Left cardiac atrium (tissue), 4 donors: Measurements from ENCODE around the gene TNS3. TPM values are rescaled to one million over a fixed set of nuclear protein-coding genes. Genes with fewer than 3 reads are reported as not detected.

Experiments used
- ATAC-seq, 2 donors: fragments of 200-7000 bp; cut with Tn5 transposase; one replicate each; pipeline ENCODE4 v1.9.1; 2020; ENCODE audit warnings: mild to moderate bottlenecking in 2 of 2, moderate library complexity in 2 of 2
- DNase-seq: peaks from one replicate; pipeline ENCODE4 v3.0.0-alpha.2; 2020
- intact Hi-C, 2 donors: fragments of 100-400 bp; cut with DNase I; formaldehyde crosslinking; loops; one replicate each; pipeline versions ENCODE4 v1.14.1 to v1.15.1; 2022 to 2023
- total RNA-seq, 2 donors: library from RNA; stranded (reverse); fragmentation: NEBNext Ultra II Directional; extraction: Animal tissue kit (Norgen Biotek cat#: 25700); gene quantifications; one replicate each; pipeline ENCODE4 v1.2.1, GENCODE V29; 2021
- donor health status: DM: no; HTN: yes; CAD: no.
- donor health status: DM: no; HTN: yes; CAD: no; lungs with severe emphysema.
- donor health status: DM: yes; HTN: yes; CAD: no.
- donor health status: Dilated cardiomyopathy.

Gene TNS3
- total RNA-seq, 2 donors from 2014 or later: 51.4 to 66.9 TPM

- DNase-seq: peak; percentile 16
- ATAC-seq: no peak
- intact Hi-C loops: no loop called here
Observed at GRCh38 chr7:47483604-47484273, 98.2 kb downstream of the TNS3 start.

- intact Hi-C loops: no loop called here
- ATAC-seq (peak; percentile 76 to 84), DNase-seq (peak; percentile 63)
Observed at GRCh38 chr7:47482013-47482875, 99.7 kb downstream of the TNS3 start.

GRCh38 chr7:47481541-47482012 is 100.3 kb downstream of the TNS3 start:
- DNase-seq: peak; percentile 7
- intact Hi-C loops: no loop called here
- no peak for ATAC-seq

DNA sequence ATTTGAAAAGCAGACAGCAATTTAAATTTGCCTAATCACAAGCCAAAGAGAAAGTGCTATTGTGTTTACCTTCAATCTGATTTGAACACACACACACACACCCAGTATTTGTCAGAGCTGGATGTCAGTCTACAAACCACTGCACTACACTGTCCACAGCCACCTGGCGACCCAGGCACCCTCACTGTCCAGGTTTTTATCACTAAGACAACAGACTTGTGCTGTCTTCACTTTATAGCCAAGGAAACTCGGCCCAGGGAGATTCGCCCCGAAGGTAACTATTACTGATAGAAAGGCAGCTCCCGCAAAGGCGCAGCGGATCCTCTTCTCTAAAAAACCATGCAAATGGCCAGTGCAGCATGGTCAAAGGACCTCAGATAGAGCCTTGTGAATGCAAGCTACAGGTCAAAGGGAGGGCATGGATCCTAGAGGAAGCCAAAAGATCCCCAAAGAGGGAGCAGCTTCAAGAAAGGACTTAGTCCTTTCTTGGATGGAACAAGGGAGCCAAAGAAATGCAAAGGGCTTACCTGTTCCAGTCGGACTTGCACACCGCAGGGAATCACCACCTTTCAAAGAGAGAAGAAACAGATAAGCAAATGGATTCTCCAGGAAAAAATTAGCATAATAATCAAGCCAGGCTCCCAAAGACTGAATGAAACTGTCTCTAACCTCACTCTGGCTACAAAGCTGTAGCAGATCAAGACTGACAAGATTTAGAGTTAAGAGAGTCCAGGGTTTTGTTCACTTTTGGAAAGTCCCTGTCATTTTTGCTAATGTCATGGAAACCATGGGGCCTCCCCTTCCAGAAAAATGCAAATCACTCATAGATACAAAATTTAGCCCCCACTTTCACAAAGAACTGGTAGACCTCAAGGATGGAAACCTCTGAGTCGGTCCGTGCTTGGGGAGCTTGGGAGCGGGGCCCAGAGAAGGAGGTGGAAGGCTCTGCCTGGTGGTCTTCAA is 101.1 kb downstream of the TNS3 start:
- no peak for ATAC-seq
- intact Hi-C loops: no loop called here
- peak; percentile 6 for DNase-seq

DNA sequence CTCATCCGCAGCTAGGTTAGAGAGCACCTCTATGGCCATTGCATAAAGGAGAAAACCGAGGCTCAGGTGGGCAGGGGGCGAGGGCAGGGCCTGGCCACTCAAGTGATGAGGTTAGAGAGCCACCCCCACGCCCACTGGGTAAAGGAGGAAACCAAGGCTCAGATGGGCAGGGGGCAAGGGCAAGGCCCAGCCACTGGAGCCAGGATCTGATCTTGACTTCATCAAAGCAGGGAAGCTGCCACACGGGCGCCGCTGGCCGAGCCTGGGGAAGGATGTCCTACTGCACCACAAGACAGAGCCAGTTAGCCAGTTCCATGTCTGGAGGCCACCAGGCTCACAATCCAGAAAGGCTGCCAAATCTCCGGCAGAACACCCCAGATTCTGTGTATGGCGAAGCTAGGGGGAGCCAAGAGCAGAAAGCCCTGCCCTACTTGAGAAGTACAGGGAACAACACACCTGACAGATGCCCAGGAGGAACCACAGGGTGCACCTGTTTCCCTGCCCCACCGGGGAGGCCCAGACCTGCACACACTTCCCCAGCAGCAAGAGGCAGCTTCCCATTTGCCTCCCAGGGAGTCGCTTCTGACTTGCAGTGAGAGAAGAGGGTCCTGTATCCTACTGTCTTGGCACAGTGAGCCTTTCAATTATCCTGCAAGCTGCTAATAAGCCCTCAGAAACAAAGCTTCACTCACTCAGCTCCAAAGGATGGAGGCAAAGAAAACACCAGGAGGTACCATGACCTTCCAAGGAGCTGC is 101.9 kb downstream of the TNS3 start:
- DNase-seq: peak; percentile 12
- ATAC-seq: no peak
- intact Hi-C loops: no loop called here

- DNase-seq: peak; percentile 19
- no peak for ATAC-seq
- intact Hi-C loops: no loop called here
Observed at GRCh38 chr7:47478926-47479711, 102.8 kb downstream of the TNS3 start.

DNA sequence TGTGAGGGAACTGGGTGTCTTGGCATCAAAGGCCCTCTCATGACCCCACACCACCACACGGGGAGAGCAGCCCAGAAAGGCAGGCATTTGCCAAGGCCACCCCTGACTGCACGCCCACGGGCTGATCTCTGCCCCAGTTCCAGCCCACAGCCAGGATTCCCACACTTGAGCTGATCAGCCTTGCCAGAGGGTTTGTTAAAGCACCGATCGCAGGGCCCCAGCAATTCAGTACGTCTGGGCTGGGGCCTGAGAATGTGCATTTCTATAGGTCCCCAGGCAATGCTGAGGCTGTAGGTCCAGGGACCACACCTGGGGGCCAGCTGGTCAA is 103.9 kb downstream of the TNS3 start:
- ATAC-seq: peak in 1 of 2 donors; percentile 53
- intact Hi-C loops: no loop called here

DNA sequence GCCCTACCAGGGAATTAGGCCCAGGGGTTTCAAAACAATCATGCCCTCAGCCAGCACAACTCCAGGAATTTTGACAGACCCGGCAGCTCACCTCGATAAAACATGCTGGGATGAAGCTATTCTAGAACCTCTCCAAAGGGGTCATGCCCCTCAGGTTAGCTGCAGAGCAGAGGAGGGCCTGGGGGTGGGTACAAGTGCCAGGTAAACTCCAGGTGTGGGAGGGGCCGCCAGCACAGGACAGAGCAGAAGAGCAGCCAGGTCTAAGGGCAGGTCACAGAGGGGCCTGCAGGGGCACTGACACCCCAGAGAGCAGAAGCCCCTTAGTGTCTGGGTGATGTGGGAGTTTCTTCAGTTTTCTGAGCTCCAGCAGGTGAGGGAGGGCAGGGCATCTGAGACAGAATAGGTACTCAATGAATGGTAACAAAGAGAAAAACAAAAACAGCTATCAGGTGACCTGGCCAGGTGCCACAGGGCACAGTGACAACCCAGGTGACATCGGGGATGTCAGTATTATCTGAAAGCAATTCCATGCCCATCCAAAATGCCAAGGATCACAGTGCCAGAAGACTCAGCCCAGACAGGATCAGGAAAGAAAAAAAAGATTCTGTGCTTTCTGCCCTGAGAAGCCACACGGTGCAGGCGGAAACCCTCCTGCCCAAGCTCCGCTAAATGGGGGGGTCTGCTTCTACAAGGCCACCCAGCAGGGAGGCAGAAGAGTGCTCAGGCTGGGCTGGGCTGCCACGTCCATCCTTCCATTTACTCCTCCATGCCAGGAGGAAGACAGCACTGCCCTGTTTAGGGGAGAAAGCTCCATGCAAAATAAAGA is 104.5 kb downstream of the TNS3 start:
- intact Hi-C loops: no loop called here
- DNase-seq (peak; percentile 15), ATAC-seq (no peak)

More for the DNA sequence above, 103.9 kb downstream of the TNS3 start:
- DNase-seq: peak; percentile 46

DNA sequence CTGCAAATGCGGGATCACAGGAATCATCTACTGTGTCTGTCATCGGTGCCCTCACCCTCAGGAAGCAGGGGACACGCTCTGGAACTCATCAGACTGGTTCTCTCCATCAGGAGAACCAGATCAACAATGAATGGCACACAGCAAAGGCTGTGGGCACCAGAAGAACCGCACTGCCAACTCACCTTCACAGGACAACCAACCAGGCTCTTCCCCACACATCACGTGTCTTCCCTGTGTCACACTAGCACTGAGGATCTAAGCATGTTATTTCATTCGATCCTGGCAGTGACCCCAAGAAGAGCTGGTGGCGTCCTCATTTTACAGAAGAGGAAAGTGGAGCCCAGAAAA is 106.1 kb downstream of the TNS3 start:
- peak; percentile 2 for DNase-seq
- intact Hi-C loops: no loop called here

GRCh38 chr7:47474937-47475879 is 106.7 kb downstream of the TNS3 start:
- intact Hi-C loops: no loop called here
- DNase-seq (peak; percentile 88), ATAC-seq (peak; percentile 88 to 95)

More for the DNA sequence above, 106.1 kb downstream of the TNS3 start:
- no peak for ATAC-seq

- intact Hi-C loops: no loop called here
- ATAC-seq (no peak), DNase-seq (no peak)
Observed at GRCh38 chr7:47474211-47474936, 107.5 kb downstream of the TNS3 start.

- intact Hi-C loops: no loop called here
- ATAC-seq (peak in 1 of 2 donors; percentile 32), DNase-seq (no peak)
Observed at GRCh38 chr7:47473499-47474210, 108.3 kb downstream of the TNS3 start.

DNA sequence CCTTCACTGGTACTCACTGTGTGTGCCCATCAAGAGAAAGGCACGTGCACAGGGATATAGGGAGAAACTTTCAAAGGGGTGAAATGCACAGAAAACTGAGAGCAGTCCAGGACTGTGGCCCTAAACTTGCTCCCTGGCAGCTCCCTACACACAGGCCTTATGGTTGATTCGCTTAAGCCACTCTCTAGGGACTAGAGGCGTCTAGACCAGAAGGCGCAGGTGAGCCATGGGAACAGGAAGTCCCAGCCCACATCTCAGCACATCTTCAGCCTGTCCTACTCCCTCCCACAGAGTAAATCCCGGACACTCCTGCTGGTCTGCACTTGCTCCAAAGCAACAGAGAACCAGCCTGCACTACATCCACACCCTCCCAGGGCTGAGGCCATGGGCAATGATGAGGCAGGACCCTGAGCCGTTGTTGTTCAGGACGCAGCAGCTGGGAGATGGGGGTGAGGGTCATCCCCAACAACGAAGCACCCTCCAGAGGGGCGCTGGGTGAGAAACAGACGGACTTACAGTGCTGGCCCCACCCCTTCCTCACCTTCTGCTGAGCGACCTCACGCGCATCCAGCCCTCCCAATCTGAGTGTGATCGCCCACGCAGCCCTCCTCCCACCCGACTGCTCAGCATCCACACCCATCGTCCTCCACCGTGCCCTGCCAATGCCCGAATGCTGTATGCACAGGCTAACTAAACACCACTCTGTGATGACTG is 109.3 kb downstream of the TNS3 start:
- intact Hi-C loops: no loop called here
- DNase-seq (no peak), ATAC-seq (no peak)

- intact Hi-C loops: no loop called here
- DNase-seq: no peak
- no peak for ATAC-seq
Observed at GRCh38 chr7:47471831-47472230, 110.1 kb downstream of the TNS3 start.
